Right lobe of liver (tissue), 4 donors: Measurements from ENCODE around the gene PDZD7.

Source experiments
- POLR2A ChIP-seq: fragments of 450-650 bp; IDR thresholded peaks from one replicate; pipeline ENCODE4 v1.6.1; 2017; ENCODE audit warnings: antibody characterized with exemption, mild to moderate bottlenecking
- TF ChIP-seq, protein P1 (sequence below), 4 donors: fragments of 200-600 bp in 3 of 4; fragments of 450-650 bp in 1 of 4; IDR thresholded peaks; one replicate each; pipeline versions ENCODE4 v1.5.1 to v1.8.0; 2016 to 2022; ENCODE audit warnings: antibody characterized with exemption in 4 of 4, mild to moderate bottlenecking in 2 of 4
- donor health status: DM: no; HTN: no; CAD: no.
- donor health status: DM: no; HTN: no; CAD: no.
- donor health status: DM: no; HTN: yes; CAD: no.

DNA sequence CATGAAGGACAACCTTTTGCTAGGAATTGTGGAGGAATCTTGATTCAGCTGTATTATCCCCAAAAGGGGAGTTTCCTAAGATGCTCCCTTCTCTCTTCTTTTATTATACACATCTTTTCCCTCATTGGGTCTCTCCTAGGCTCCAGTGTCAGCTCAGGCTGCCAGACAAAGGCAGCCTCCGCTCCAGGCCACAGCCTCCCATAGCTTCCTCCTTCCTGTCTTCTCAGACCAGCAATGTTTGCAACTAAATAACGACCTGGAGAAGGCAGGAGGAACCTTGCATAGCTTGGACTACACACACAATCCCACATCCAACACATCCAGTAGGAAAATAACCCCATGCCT lies 12.4 kb upstream of the PDZD7 start:
- no peak for TF ChIP-seq POLR2A
- TF ChIP-seq, protein P1, sequence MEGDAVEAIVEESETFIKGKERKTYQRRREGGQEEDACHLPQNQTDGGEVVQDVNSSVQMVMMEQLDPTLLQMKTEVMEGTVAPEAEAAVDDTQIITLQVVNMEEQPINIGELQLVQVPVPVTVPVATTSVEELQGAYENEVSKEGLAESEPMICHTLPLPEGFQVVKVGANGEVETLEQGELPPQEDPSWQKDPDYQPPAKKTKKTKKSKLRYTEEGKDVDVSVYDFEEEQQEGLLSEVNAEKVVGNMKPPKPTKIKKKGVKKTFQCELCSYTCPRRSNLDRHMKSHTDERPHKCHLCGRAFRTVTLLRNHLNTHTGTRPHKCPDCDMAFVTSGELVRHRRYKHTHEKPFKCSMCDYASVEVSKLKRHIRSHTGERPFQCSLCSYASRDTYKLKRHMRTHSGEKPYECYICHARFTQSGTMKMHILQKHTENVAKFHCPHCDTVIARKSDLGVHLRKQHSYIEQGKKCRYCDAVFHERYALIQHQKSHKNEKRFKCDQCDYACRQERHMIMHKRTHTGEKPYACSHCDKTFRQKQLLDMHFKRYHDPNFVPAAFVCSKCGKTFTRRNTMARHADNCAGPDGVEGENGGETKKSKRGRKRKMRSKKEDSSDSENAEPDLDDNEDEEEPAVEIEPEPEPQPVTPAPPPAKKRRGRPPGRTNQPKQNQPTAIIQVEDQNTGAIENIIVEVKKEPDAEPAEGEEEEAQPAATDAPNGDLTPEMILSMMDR (IDR thresholded peaks at IDR 0.05) = no peak
